ENCODE data around the gene ERBIN. TPM values are rescaled to one million over a fixed set of nuclear protein-coding genes. Genes with fewer than 3 reads are reported as not detected.

ERBIN gene
- total and polyA plus RNA-seq, 9 of the 15 experiments (the other 6 are each of a cell fraction or from before 2014, with no cell fraction given) = 11.9 to 72.8 (median 41.7) TPM

DNA sequence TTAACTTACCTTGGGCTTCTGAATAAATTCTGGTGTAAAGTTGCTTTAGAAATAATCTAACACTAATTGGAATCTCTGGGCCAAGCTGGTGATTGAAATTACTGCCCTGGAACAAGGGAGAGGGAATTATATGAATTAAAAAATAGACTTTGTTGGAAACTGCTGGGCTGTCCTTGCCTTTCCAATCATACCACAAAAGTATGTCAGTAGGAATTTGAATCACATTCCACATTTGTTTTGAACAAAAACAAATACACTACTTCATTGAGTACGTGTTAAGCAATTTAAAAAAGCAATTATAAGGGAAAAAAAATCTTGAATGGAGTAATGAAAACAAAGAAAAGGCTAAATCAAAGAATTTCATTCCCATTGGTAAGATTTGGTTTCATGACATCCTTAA, 115.3 kb downstream of the ERBIN start:
- POLR2A ChIA-PET = no interaction called here
- TF ChIP-seq, protein P1, sequence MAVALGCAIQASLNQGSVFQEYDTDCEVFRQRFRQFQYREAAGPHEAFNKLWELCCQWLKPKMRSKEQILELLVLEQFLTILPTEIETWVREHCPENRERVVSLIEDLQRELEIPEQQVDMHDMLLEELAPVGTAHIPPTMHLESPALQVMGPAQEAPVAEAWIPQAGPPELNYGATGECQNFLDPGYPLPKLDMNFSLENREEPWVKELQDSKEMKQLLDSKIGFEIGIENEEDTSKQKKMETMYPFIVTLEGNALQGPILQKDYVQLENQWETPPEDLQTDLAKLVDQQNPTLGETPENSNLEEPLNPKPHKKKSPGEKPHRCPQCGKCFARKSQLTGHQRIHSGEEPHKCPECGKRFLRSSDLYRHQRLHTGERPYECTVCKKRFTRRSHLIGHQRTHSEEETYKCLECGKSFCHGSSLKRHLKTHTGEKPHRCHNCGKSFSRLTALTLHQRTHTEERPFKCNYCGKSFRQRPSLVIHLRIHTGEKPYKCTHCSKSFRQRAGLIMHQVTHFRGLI (CRISPR knock-in tag; IDR thresholded peaks at IDR 0.05) = no peak
- TF ChIP-seq ADNP (tag; IDR thresholded peaks at IDR 0.05) (no peak), TFAP4 (CRISPR knock-in tag; IDR thresholded peaks at IDR 0.05; ENCODE audit: borderline replicate concordance) (no peak), BCL6 (CRISPR knock-in tag; IDR thresholded peaks at IDR 0.05) (no peak), MYBL2 (IDR thresholded peaks at IDR 0.05; ENCODE audit: low read depth) (no peak), MYBL2 (CRISPR knock-in tag; IDR thresholded peaks at IDR 0.05; ENCODE audit: borderline replicate concordance) (no peak), MAFK (IDR thresholded peaks at IDR 0.05; ENCODE audit: low read length) (no peak), PTTG1 (tag; IDR thresholded peaks at IDR 0.05; ENCODE audit: low read depth) (no peak)
- Histone ChIP-seq H3K9me3 (replicated peaks; ENCODE audit: control insufficient read depth, insufficient read depth, low read depth, low read length) (no peaks in the 10 kb centered on the region), H3K9ac (ENCODE audit: insufficient read depth in 1 of 2, low read depth in 2 of 2, low read length in 2 of 2) (no peak overlapping the region), H2AFZ (ENCODE audit: low read depth, low read length) (no peak overlapping the region), H3K9me1 (ENCODE audit: control insufficient read depth, insufficient read depth, low read length) (no peaks in the 10 kb centered on the region), H3K4me2 (ENCODE audit: insufficient read depth, low read length) (no peak overlapping the region), H3K79me2 (ENCODE audit: control insufficient read depth, insufficient read depth, low read length) (no peaks in the 10 kb centered on the region), H3K27ac (ENCODE audit: extremely low read depth, low read depth, low read length) (no peak overlapping the region), H3K36me3 (ENCODE audit: control insufficient read depth, insufficient read depth, low read length) (peaks cover 88% of the 10 kb centered on the region), H4K20me1 (replicated peaks; ENCODE audit: control insufficient read depth, insufficient read depth, low read length) (no peaks in the 10 kb centered on the region), H3K27me3 (ENCODE audit: control insufficient read depth in 2 of 2, insufficient read depth in 2 of 2, low read length in 2 of 2) (no peaks in the 10 kb centered on the region), H3K4me3 (no peak overlapping the region), H3K4me1 (replicated peaks in 1 of 2; ENCODE audit: control insufficient read depth in 2 of 2, insufficient read depth in 2 of 2, low read length in 2 of 2) (no peaks in the 10 kb centered on the region)
- in situ Hi-C loops (cut with MboI) (no loop called here), intact Hi-C loops (cut with micrococcal nuclease) (no loop called here)
- DNase-seq (ENCODE audit: extremely low read depth in 1 of 4, low spot score in 3 of 4) (no peak), FAIRE-seq (peak; percentile 49), ATAC-seq (no peak)
- no TSS peak for BruUV-seq (replicated peaks)
- CTCF ChIA-PET (ENCODE audit: low intra/inter-chr PET ratio) = no interaction called here
- 100% methylated on average over 1 of the region's 1 CpG for WGBS (ENCODE audit: insufficient coverage, low coverage, missing lambda C conversion rate)

Data from K562 (cell line).